Inflammatory macrophage (primary cell): ENCODE measurements around the gene HNF1A.
"Not testable (repeated sequence)": the region's sequence is repeated elsewhere in the genome, so short reads cannot be mapped to it uniquely, and the experiment has no call there.

Experiments
- DNase-seq, 2 donors: peaks; one replicate each; pipeline ENCODE4 v3.0.0-alpha.2; 2020 to 2022
- total RNA-seq, 18 experiments: gene quantifications; one replicate each; lab custom pipeline; 2026; ENCODE audit warnings: mixed read lengths in 6 of 18, inconsistent platforms in 2 of 18; lab: John Stamatoyannopoulos, UW

The HNF1A gene
- 0 to 0.07 (median 0) reads per million in 18 experiments for total RNA-seq

- DNase-seq, result no peak
Observed at GRCh38 chr12:120978296-120979219, at the start of gene HNF1A. Gene HNF1A (plus strand): TSS chr12:120978543. CDS start chr12:120978769, 226 bp downstream.

GRCh38 chr12:120928864-120929652 is 49.3 kb upstream of the HNF1A start:
- DNase-seq, result no peak

GRCh38 chr12:120930032-120930431 is 48.3 kb upstream of the HNF1A start:
- no peak for DNase-seq

GRCh38 chr12:120932058-120932457 is 46.3 kb upstream of the HNF1A start:
- no peak for DNase-seq

GRCh38 chr12:120932956-120933526 is 45.3 kb upstream of the HNF1A start:
- no peak for DNase-seq

- peak; percentile 39 to 60 for DNase-seq
Observed at GRCh38 chr12:120933786-120934185, 44.6 kb upstream of the HNF1A start.

- peak; percentile 56 to 70 for DNase-seq
Observed at GRCh38 chr12:120936197-120936596, 42.1 kb upstream of the HNF1A start.

GRCh38 chr12:120938496-120938895 is 39.8 kb upstream of the HNF1A start:
- no peak for DNase-seq

- peak; percentile 91 to 94 for DNase-seq
Observed at GRCh38 chr12:120939523-120939922, 38.8 kb upstream of the HNF1A start.

- peak; percentile 25 to 28 for DNase-seq
Observed at GRCh38 chr12:120940006-120940405, 38.3 kb upstream of the HNF1A start.

GRCh38 chr12:120940799-120941198 is 37.5 kb upstream of the HNF1A start:
- DNase-seq, result no peak

GRCh38 chr12:120941412-120941811 is 36.9 kb upstream of the HNF1A start:
- no peak for DNase-seq

- DNase-seq, result peak; percentile 37 to 56
Observed at GRCh38 chr12:120941846-120942405, 36.4 kb upstream of the HNF1A start.

- no peak for DNase-seq
Observed at GRCh38 chr12:120943482-120943881, 34.9 kb upstream of the HNF1A start.

- peak; percentile 53 to 63 for DNase-seq
Observed at GRCh38 chr12:120944645-120945217, 33.6 kb upstream of the HNF1A start.

GRCh38 chr12:120945516-120945915 is 32.8 kb upstream of the HNF1A start:
- peak in 1 of 2 donors; percentile 28 for DNase-seq

- DNase-seq, result not testable (repeated sequence)
Observed at GRCh38 chr12:120950260-120950799, 28.0 kb upstream of the HNF1A start.

- no peak for DNase-seq
Observed at GRCh38 chr12:120950807-120951206, 27.5 kb upstream of the HNF1A start.

GRCh38 chr12:120955232-120955631 is 23.1 kb upstream of the HNF1A start:
- no peak for DNase-seq

- DNase-seq, result no peak
Observed at GRCh38 chr12:120956579-120957300, 21.6 kb upstream of the HNF1A start.
